Astrocyte (in vitro differentiated cells and primary cell): ENCODE measurements around the gene PVALEF. TPM values are rescaled to one million over a fixed set of nuclear protein-coding genes. Genes with fewer than 3 reads are reported as not detected.

Experiments
- DNase-seq: peaks from one replicate; pipeline ENCODE4 v3.0.0-alpha.2; 2010; ENCODE audit warnings: low read depth
- FAIRE-seq: peaks from 2 replicates; lab custom pipeline; 2011; peaks lifted over from hg19 to GRCh38; lab: Jason Lieb, UNC
- H2AFZ ChIP-seq: 2 replicates; pipeline ENCODE4 v1.6.0; 2012; ENCODE audit warnings: low read depth, low read length, inconsistent platforms
- H3K27ac ChIP-seq: 2 replicates; pipeline ENCODE4 v1.5.1; 2011; ENCODE audit warnings: low read depth, low read length, inconsistent platforms
- H3K27me3 ChIP-seq: 2 replicates; pipeline ENCODE4 v1.6.0; 2011; ENCODE audit warnings: low read length, inconsistent platforms; ENCODE audit not compliant: insufficient read depth
- H3K36me3 ChIP-seq: 2 replicates; pipeline ENCODE4 v1.5.1; 2011; ENCODE audit warnings: low read length, inconsistent platforms; ENCODE audit not compliant: insufficient read depth
- H3K4me1 ChIP-seq: 2 replicates; pipeline ENCODE4 v1.5.1; 2011; ENCODE audit warnings: low read length, inconsistent platforms; ENCODE audit not compliant: insufficient read depth
- H3K4me2 ChIP-seq: 2 replicates; pipeline ENCODE4 v1.6.0; 2012; ENCODE audit warnings: low read length, inconsistent platforms
- H3K4me3 ChIP-seq: 2 replicates; pipeline ENCODE4 v1.5.1; 2011; ENCODE audit warnings: low read depth, mild to moderate bottlenecking, low read length, inconsistent platforms; ENCODE audit not compliant: insufficient read depth
- H3K79me2 ChIP-seq: 2 replicates; pipeline ENCODE4 v1.6.0; 2012; ENCODE audit warnings: mild to moderate bottlenecking, low read length, inconsistent platforms; ENCODE audit not compliant: insufficient read depth
- H3K9ac ChIP-seq: 2 replicates; pipeline ENCODE4 v1.6.0; 2012; ENCODE audit warnings: mild to moderate bottlenecking, low read length, inconsistent platforms
- H3K9me3 ChIP-seq: 2 replicates; pipeline ENCODE4 v1.5.1; 2012; ENCODE audit warnings: low read depth, mild to moderate bottlenecking, low read length, inconsistent platforms; ENCODE audit not compliant: insufficient read depth
- H4K20me1 ChIP-seq: 2 replicates; pipeline ENCODE4 v1.6.0; 2012; ENCODE audit warnings: low read length, inconsistent platforms; ENCODE audit not compliant: insufficient read depth
- H3K27ac Mint-ChIP-seq: one replicate; pipeline ENCODE4 v1.8.0; 2021; ENCODE audit warnings: mild to moderate bottlenecking, mixed read lengths; ENCODE audit not compliant: unreplicated experiment
- H3K27me3 Mint-ChIP-seq: one replicate; pipeline ENCODE4 v1.8.0; 2021; ENCODE audit warnings: low read depth, mixed read lengths; ENCODE audit not compliant: unreplicated experiment
- H3K36me3 Mint-ChIP-seq: one replicate; pipeline ENCODE4 v1.8.0; 2021; ENCODE audit warnings: low read depth, mixed read lengths; ENCODE audit not compliant: unreplicated experiment
- H3K4me1 Mint-ChIP-seq: one replicate; pipeline ENCODE4 v1.8.0; 2021; ENCODE audit warnings: low read depth, mixed read lengths; ENCODE audit not compliant: unreplicated experiment
- H3K4me3 Mint-ChIP-seq: one replicate; pipeline ENCODE4 v1.8.0; 2021; ENCODE audit warnings: mild to moderate bottlenecking, moderate library complexity, mixed read lengths; ENCODE audit not compliant: unreplicated experiment
- H3K9me3 Mint-ChIP-seq: one replicate; pipeline ENCODE4 v1.8.0; 2021; ENCODE audit warnings: mild to moderate bottlenecking, mixed read lengths; ENCODE audit not compliant: unreplicated experiment
- CTCF ChIP-seq: IDR thresholded peaks from 2 replicates; pipeline ENCODE4 v1.5.1; 2011; ENCODE audit warnings: low read depth, mild to moderate bottlenecking, inconsistent platforms, low read length, moderate library complexity; ENCODE audit not compliant: insufficient read depth
- EZH2 ChIP-seq: IDR thresholded peaks from 2 replicates; pipeline ENCODE4 v1.6.1; 2012; ENCODE audit warnings: mild to moderate bottlenecking, low read length, inconsistent platforms; ENCODE audit not compliant: insufficient read depth
- total RNA-seq: library from RNA; stranded (reverse); gene quantifications from 2 replicates; pipeline ENCODE4 v1.2.1, GENCODE V29; 2021

PVALEF gene
- total RNA-seq, 1 donor from 2014 or later = not detected

- TF ChIP-seq EZH2 = no peak
- Histone ChIP-seq H3K79me2 (peaks cover 12% of the 10 kb centered on the region), H2AFZ (peak overlapping the region; percentile 86), H3K36me3 (no peaks in the 10 kb centered on the region), H3K9ac (peak overlapping the region; percentile 81), H4K20me1 (peaks cover 10% of the 10 kb centered on the region), H3K4me1 (peaks cover 17% of the 10 kb centered on the region), H3K27ac (no peak overlapping the region), H3K4me2 (peak overlapping the region; percentile 94), H3K9me3 (no peaks in the 10 kb centered on the region), H3K4me3 (peak overlapping the region; percentile 73), H3K27me3 (no peaks in the 10 kb centered on the region)
- peak overlapping the region; percentile 77 for H3K4me3 Mint-ChIP-seq
- H3K4me1 Mint-ChIP-seq = no peaks in the 10 kb centered on the region
- H3K9me3 Mint-ChIP-seq = peaks cover 3% of the 10 kb centered on the region
- no peak overlapping the region for H3K27ac Mint-ChIP-seq
- DNase-seq (no peak), FAIRE-seq (no peak)
- H3K27me3 Mint-ChIP-seq = peaks cover 5% of the 10 kb centered on the region
- peaks cover 8% of the 10 kb centered on the region for H3K36me3 Mint-ChIP-seq
Measured at GRCh38 chr17:81221371-81221841, 56.1 kb downstream of the PVALEF start.

- Mint-ChIP-seq H3K27me3 (peaks cover 5% of the 10 kb centered on the region), H3K4me1 (no peaks in the 10 kb centered on the region), H3K27ac (no peak overlapping the region), H3K36me3 (peaks cover 5% of the 10 kb centered on the region), H3K9me3 (peaks cover 3% of the 10 kb centered on the region), H3K4me3 (peak overlapping the region; percentile 77)
- Histone ChIP-seq H3K4me3 (peak overlapping the region; percentile 73), H3K27ac (no peak overlapping the region), H3K4me1 (peaks cover 17% of the 10 kb centered on the region), H3K79me2 (peaks cover 12% of the 10 kb centered on the region), H4K20me1 (peaks cover 10% of the 10 kb centered on the region), H2AFZ (peak overlapping the region; percentile 86), H3K9me3 (no peaks in the 10 kb centered on the region), H3K9ac (peak overlapping the region; percentile 81), H3K4me2 (peak overlapping the region; percentile 94), H3K36me3 (no peaks in the 10 kb centered on the region), H3K27me3 (no peaks in the 10 kb centered on the region)
- FAIRE-seq = no peak
- no peak for DNase-seq
- TF ChIP-seq CTCF (no peak), EZH2 (no peak)
Measured at GRCh38 chr17:81221842-81222619, 56.7 kb downstream of the PVALEF start.

- H3K4me1 Mint-ChIP-seq = no peaks in the 10 kb centered on the region
- Histone ChIP-seq H3K27ac (no peak overlapping the region), H4K20me1 (peaks cover 10% of the 10 kb centered on the region), H2AFZ (peak overlapping the region; percentile 86), H3K27me3 (no peaks in the 10 kb centered on the region), H3K4me1 (peaks cover 17% of the 10 kb centered on the region), H3K79me2 (peaks cover 12% of the 10 kb centered on the region), H3K36me3 (no peaks in the 10 kb centered on the region), H3K4me2 (peak overlapping the region; percentile 94), H3K4me3 (peak overlapping the region; percentile 73), H3K9me3 (no peaks in the 10 kb centered on the region), H3K9ac (peak overlapping the region; percentile 81)
- no peak overlapping the region for H3K27ac Mint-ChIP-seq
- peaks cover 5% of the 10 kb centered on the region for H3K27me3 Mint-ChIP-seq
- peak overlapping the region; percentile 79 for H3K4me3 Mint-ChIP-seq
- TF ChIP-seq EZH2 = no peak
- TF ChIP-seq CTCF = no peak
- DNase-seq = no peak
- peaks cover 3% of the 10 kb centered on the region for H3K9me3 Mint-ChIP-seq
- H3K36me3 Mint-ChIP-seq = no peaks in the 10 kb centered on the region
- FAIRE-seq = no peak
Measured at GRCh38 chr17:81222620-81222905, 57.3 kb downstream of the PVALEF start.
